PFSK-1 (cell line): ENCODE data around the gene EARS2.

Source experiments
- FOXP2 ChIP-seq: optimal IDR thresholded peaks from 2 replicates; pipeline ENCODE3; 2011; ENCODE audit warnings: borderline replicate concordance, control low read depth, inconsistent platforms; ENCODE audit not compliant: insufficient read depth; ENCODE audit errors: extremely low read length, extremely low read depth
- POLR2AphosphoS5 ChIP-seq: IDR thresholded peaks from 2 replicates; pipeline ENCODE4 v1.6.1; 2012; ENCODE audit warnings: low read depth, mild to moderate bottlenecking, control low read depth, low read length, moderate library complexity
- SIN3A ChIP-seq: IDR thresholded peaks from 2 replicates; pipeline ENCODE4 v1.6.1; 2012; ENCODE audit warnings: mild to moderate bottlenecking, low read length, moderate library complexity, borderline replicate concordance; ENCODE audit not compliant: insufficient read depth
- TAF1 ChIP-seq: IDR thresholded peaks from 2 replicates; pipeline ENCODE4 v1.6.1; 2012; ENCODE audit warnings: low read length, control low read depth, borderline replicate concordance; ENCODE audit not compliant: insufficient read depth
- TF ChIP-seq, protein P1 (sequence below), 2 experiments: IDR thresholded peaks; 2 replicates each; pipeline versions ENCODE4 v1.6.1 to v1.8.0; 2011 to 2012; ENCODE audit warnings: low read depth in 2 of 2, low read length in 2 of 2, control low read depth in 1 of 2, inconsistent platforms in 1 of 2, mild to moderate bottlenecking in 1 of 2, moderate library complexity in 1 of 2; ENCODE audit not compliant: insufficient read depth in 1 of 2

The EARS2 gene

DNA sequence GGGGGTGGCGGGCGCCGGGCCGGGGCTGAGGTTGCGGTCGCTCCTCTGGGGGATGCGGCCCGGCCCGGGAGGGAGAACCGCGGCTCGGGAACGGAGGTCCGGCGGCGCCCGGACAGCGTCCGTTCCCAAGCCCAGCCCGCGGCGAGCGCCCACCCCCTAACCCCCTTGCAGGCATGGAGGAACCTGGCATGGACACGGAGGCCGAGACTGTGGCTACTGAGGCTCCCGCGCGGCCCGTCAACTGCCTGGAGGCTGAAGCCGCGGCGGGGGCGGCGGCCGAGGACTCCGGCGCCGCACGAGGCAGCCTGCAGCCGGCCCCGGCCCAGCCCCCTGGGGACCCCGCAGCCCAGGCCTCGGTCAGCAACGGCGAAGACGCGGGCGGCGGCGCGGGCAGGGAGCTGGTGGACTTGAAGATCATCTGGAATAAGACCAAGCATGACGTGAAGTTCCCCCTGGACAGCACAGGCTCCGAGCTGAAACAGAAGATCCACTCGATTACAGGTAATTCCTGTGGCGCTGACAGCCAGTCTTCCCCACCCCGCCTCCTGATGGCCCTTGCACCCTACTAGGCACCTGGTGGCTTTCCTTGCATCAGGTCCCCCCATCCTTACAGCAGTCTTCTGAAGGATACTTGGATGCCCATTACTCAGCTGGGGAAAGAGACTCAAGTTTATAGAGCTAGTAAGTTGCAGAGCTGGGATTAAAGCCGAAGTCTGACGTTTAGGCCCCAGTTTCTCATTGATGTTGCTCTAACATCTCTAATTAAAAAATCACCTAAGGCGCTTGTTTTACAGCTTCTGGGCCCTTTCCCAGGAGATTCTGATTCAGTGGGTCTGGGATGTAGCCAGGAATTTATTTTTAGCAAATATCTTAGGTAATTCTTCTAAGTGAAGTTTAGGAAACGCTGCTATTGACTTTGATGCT, 891 bp upstream of the EARS2 start:
- TF ChIP-seq POLR2AphosphoS5, result no peak
- TF ChIP-seq FOXP2, result no peak
- TF ChIP-seq, protein P1, sequence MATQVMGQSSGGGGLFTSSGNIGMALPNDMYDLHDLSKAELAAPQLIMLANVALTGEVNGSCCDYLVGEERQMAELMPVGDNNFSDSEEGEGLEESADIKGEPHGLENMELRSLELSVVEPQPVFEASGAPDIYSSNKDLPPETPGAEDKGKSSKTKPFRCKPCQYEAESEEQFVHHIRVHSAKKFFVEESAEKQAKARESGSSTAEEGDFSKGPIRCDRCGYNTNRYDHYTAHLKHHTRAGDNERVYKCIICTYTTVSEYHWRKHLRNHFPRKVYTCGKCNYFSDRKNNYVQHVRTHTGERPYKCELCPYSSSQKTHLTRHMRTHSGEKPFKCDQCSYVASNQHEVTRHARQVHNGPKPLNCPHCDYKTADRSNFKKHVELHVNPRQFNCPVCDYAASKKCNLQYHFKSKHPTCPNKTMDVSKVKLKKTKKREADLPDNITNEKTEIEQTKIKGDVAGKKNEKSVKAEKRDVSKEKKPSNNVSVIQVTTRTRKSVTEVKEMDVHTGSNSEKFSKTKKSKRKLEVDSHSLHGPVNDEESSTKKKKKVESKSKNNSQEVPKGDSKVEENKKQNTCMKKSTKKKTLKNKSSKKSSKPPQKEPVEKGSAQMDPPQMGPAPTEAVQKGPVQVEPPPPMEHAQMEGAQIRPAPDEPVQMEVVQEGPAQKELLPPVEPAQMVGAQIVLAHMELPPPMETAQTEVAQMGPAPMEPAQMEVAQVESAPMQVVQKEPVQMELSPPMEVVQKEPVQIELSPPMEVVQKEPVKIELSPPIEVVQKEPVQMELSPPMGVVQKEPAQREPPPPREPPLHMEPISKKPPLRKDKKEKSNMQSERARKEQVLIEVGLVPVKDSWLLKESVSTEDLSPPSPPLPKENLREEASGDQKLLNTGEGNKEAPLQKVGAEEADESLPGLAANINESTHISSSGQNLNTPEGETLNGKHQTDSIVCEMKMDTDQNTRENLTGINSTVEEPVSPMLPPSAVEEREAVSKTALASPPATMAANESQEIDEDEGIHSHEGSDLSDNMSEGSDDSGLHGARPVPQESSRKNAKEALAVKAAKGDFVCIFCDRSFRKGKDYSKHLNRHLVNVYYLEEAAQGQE (IDR thresholded peaks at IDR 0.05; ENCODE audit: insufficient read depth in 1 of 2, low read depth in 2 of 2, low read length in 2 of 2), result no peak
- no peak for TF ChIP-seq SIN3A

DNA sequence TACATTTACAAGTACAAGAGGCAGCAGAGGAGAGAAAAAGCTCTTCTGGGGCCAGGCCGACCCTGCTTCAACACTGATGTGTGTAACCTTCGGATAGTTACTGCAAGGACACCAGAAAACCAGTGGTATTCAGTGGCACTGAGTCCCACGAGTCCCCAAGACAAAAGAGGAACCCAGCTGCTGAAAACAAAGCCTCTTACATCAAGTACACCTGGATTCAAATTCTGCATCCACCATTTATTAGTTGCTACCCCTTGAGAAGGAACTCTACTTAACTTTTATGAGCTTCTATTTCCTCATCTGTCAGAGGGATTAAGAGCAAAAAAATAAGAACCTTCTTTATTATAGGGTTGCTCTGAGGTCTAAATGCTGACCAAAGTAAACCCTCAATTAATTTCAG, 2.6 kb downstream of the EARS2 start:
- TF ChIP-seq, protein P1 (IDR thresholded peaks at IDR 0.05; ENCODE audit: insufficient read depth in 1 of 2, low read depth in 2 of 2, low read length in 2 of 2), result no peak

DNA sequence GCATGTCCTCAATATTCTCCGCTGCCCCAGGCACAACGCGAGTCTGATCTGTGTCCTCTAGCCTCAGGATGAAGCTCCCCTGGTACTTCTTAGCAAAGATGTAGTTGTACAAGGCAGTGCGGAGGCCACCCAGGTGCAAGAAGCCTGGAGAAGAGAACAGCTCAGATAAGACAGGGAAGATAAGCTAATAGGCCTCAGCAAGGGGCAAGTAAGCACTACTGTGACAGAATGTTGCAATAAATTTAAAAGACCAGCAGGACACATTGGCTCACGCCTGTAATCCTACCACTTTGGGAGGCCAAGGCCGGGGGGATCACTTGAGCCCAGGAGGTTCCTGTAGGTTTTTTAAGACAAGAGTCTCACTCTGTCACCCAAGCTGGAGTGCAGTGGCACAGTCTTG, 5.0 kb downstream of the EARS2 start:
- no peak for TF ChIP-seq TAF1
- no peak for TF ChIP-seq POLR2AphosphoS5
- TF ChIP-seq, protein P1 (IDR thresholded peaks at IDR 0.05; ENCODE audit: insufficient read depth in 1 of 2, low read depth in 2 of 2, low read length in 2 of 2), result no peak
- no peak for TF ChIP-seq FOXP2
- TF ChIP-seq SIN3A, result no peak

DNA sequence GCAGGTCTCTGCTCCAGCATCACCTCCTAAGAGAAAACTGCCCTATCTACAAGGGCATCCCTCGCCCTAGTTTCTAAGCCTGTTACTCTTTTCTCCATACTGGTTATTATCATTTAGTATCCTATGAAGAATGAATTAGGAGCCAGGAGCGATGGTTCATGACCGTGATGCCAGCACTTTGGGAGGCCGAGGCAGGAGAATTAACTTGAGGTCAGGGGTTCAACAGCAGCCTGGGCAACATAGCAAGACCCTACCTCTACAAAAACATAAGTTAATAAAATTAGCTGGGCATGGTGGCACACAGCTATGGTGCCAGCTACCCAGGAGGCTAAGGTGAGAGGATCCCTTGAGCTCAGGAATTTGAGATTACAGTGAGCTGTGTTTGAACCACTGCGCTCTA, 7.2 kb downstream of the EARS2 start:
- TF ChIP-seq, protein P1 (IDR thresholded peaks at IDR 0.05; ENCODE audit: insufficient read depth in 1 of 2, low read depth in 2 of 2, low read length in 2 of 2), result no peak
- TF ChIP-seq FOXP2 (no peak), SIN3A (no peak), TAF1 (no peak), POLR2AphosphoS5 (no peak)

DNA sequence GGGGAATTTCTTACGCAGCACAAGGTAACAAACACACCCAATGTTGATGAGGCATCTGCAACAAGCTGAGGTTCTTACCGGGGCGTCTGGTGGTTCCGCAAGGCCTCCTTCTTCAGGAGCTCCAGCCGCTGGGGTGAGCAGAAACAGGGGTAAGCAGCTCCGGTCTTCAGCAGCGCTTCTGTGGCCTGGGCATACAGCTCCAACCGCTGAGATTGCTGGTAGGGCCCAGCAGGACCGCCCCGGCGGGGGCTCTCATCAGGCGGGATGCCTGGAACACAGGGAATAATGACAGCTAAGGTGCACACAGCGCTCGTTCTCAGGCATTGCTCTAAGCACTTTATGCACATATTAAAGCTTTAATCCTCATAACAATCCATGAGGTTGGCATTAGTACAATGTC, 12.7 kb downstream of the EARS2 start:
- TF ChIP-seq, protein P1 (IDR thresholded peaks at IDR 0.05; ENCODE audit: insufficient read depth in 1 of 2, low read depth in 2 of 2, low read length in 2 of 2), result no peak
- TF ChIP-seq FOXP2 (no peak), POLR2AphosphoS5 (no peak), TAF1 (no peak), SIN3A (no peak)
